ENCODE data around the gene XXYLT1. TPM values are rescaled to one million over a fixed set of nuclear protein-coding genes. Genes with fewer than 3 reads are reported as not detected.

XXYLT1 gene
- total RNA-seq, 1 donor from 2014 or later, result 9.8 TPM

- Histone ChIP-seq H3K27me3 (no peaks in the 10 kb centered on the region), H3K4me1 (peaks cover 13% of the 10 kb centered on the region), H3K27ac (peak overlapping the region; percentile 18), H3K36me3 (no peaks in the 10 kb centered on the region), H3K9me3 (no peaks in the 10 kb centered on the region), H3K4me3 (no peak overlapping the region)
- TF ChIP-seq, protein P1, sequence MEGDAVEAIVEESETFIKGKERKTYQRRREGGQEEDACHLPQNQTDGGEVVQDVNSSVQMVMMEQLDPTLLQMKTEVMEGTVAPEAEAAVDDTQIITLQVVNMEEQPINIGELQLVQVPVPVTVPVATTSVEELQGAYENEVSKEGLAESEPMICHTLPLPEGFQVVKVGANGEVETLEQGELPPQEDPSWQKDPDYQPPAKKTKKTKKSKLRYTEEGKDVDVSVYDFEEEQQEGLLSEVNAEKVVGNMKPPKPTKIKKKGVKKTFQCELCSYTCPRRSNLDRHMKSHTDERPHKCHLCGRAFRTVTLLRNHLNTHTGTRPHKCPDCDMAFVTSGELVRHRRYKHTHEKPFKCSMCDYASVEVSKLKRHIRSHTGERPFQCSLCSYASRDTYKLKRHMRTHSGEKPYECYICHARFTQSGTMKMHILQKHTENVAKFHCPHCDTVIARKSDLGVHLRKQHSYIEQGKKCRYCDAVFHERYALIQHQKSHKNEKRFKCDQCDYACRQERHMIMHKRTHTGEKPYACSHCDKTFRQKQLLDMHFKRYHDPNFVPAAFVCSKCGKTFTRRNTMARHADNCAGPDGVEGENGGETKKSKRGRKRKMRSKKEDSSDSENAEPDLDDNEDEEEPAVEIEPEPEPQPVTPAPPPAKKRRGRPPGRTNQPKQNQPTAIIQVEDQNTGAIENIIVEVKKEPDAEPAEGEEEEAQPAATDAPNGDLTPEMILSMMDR (IDR thresholded peaks at IDR 0.05), result no peak
- DNase-seq (peak; percentile 67), ATAC-seq (peak; percentile 57)
- intact Hi-C loops (cut with DNase I), result loop anchor here (5.0 kb wide), 1 partner anchor 418 kb away; the partner anchor contains the start of gene FAM43A
Measured at GRCh38 chr3:195105389-195105788, 165.6 kb downstream of the XXYLT1 start.

DNA sequence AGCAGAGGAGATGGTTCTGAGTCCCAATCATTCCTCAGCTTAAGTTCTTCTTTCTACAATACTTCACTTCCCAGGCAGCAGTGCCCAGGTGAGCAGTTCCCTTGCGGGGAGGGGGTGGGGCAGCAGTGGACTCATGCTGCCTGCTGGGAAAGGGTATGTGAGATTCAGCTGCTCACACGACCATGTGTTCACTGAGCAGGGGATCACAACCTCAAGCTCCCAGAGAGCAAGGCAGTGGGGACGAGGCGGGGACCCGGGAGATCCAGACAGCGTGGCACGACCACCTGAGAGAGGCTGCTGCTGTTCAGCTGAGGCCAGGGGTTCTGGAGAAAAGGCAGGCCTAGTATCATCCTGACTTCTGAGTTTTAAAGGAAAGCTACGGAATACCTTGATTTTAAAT is 166.6 kb downstream of the XXYLT1 start:
- DNase-seq, result peak; percentile 32
- intact Hi-C loops (cut with DNase I), result no loop called here
- no peaks in the 10 kb centered on the region for H3K9me3 ChIP-seq
- no peak overlapping the region for H3K27ac ChIP-seq
- no peaks in the 10 kb centered on the region for H3K27me3 ChIP-seq
- H3K4me3 ChIP-seq, result no peak overlapping the region
- ATAC-seq, result no peak
- H3K4me1 ChIP-seq, result peaks cover 13% of the 10 kb centered on the region
- H3K36me3 ChIP-seq, result no peaks in the 10 kb centered on the region
- TF ChIP-seq, protein P1 (IDR thresholded peaks at IDR 0.05), result no peak

DNA sequence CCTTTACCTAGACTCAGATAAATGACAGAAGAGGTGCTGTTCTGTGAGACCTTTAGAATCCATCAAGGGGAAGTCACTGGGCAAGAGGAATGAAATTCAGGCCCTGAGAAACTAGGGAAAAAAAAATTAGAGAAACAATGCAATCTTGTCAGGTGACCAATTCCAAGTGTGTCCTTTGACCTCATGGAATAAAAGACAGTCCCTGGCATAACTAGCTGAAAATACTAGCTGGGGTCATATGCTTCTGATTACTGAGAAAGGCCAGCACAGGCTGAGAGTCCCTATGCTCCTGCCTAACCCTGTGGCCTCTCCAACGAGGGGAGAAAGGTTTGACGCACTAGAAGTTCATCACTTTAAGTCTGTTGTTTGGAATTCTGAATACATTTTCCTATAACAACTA is 167.3 kb downstream of the XXYLT1 start:
- no peak overlapping the region for H3K4me3 ChIP-seq
- intact Hi-C loops (cut with DNase I), result no loop called here
- no peak for ATAC-seq
- H3K36me3 ChIP-seq, result no peaks in the 10 kb centered on the region
- no peaks in the 10 kb centered on the region for H3K9me3 ChIP-seq
- peaks cover 13% of the 10 kb centered on the region for H3K4me1 ChIP-seq
- no peaks in the 10 kb centered on the region for H3K27me3 ChIP-seq
- TF ChIP-seq, protein P1 (IDR thresholded peaks at IDR 0.05), result no peak
- DNase-seq, result peak; percentile 1
- no peak overlapping the region for H3K27ac ChIP-seq

GRCh38 chr3:195102609-195103467 is 168.1 kb downstream of the XXYLT1 start:
- peak; percentile 34 for DNase-seq

DNA sequence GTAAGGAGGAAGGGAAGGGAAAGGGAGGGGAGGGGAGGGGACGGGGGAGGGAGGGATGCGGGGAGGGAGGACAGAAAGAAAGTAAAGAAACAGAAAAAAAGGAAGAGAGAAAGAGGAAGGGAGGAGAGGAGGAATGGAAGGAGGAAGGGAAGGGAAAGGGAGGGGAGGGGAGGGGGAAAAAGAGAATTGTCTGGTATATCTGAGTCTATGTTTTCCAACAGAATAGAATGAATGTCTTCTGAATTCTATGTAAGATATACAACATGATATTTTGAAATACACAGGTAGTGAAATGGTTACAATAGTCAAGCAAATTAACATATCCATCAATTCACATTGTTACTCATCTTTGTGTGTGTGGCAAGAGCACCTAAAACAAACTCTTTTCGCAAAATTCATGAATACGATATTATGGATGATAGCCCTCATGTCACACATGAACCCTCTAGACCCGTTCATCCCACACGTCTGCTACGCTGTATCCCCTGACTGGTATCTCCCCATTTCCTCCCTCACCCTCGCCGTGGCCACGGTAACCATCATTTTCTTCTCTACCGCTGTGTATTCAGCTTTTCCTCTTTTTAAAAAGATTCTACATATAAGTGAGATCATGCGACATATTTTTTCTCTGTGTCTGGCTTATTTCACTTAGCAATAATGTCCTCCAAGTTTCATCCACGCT is 168.9 kb downstream of the XXYLT1 start:
- intact Hi-C loops (cut with DNase I), result no loop called here
- peak; percentile 27 for DNase-seq
- ATAC-seq, result no peak
- Histone ChIP-seq H3K36me3 (no peaks in the 10 kb centered on the region), H3K27me3 (no peaks in the 10 kb centered on the region), H3K4me3 (no peak overlapping the region), H3K4me1 (peaks cover 13% of the 10 kb centered on the region), H3K27ac (no peak overlapping the region), H3K9me3 (no peaks in the 10 kb centered on the region)
- TF ChIP-seq, protein P1 (IDR thresholded peaks at IDR 0.05), result no peak

More at GRCh38 chr3:195102609-195103467, 168.1 kb downstream of the XXYLT1 start:
- no peak for ATAC-seq
- H3K27me3 ChIP-seq, result no peaks in the 10 kb centered on the region
- H3K27ac ChIP-seq, result no peak overlapping the region
- no peaks in the 10 kb centered on the region for H3K36me3 ChIP-seq
- TF ChIP-seq, protein P1 (IDR thresholded peaks at IDR 0.05), result no peak
- intact Hi-C loops (cut with DNase I), result no loop called here
- H3K4me1 ChIP-seq, result peaks cover 13% of the 10 kb centered on the region
- no peaks in the 10 kb centered on the region for H3K9me3 ChIP-seq
- no peak overlapping the region for H3K4me3 ChIP-seq
